Glutamatergic neuron (in vitro differentiated cells): ENCODE measurements around the gene C1orf87. TPM values are rescaled to one million over a fixed set of nuclear protein-coding genes. Genes with fewer than 3 reads are reported as not detected.

Experiments used
- DNase-seq: peaks from one replicate; pipeline ENCODE4 v3.0.0; 2022
- H3K27ac Mint-ChIP-seq: one replicate; pipeline ENCODE4 v1.8.0; 2020; ENCODE audit warnings: mild to moderate bottlenecking, mixed read lengths, inconsistent platforms; ENCODE audit not compliant: unreplicated experiment
- H3K27me3 Mint-ChIP-seq: one replicate; pipeline ENCODE4 v1.8.0; 2020; ENCODE audit warnings: mild to moderate bottlenecking, moderate library complexity, mixed read lengths, inconsistent platforms; ENCODE audit not compliant: unreplicated experiment
- H3K36me3 Mint-ChIP-seq: one replicate; pipeline ENCODE4 v1.8.0; 2020; ENCODE audit warnings: mild to moderate bottlenecking, mixed read lengths, inconsistent platforms; ENCODE audit not compliant: unreplicated experiment
- H3K4me1 Mint-ChIP-seq: one replicate; pipeline ENCODE4 v1.8.0; 2020; ENCODE audit warnings: mild to moderate bottlenecking, low read depth, mixed read lengths, inconsistent platforms; ENCODE audit not compliant: unreplicated experiment
- H3K4me3 Mint-ChIP-seq: one replicate; pipeline ENCODE4 v1.8.0; 2020; ENCODE audit warnings: mild to moderate bottlenecking, mixed read lengths, inconsistent platforms; ENCODE audit not compliant: unreplicated experiment
- H3K9me3 Mint-ChIP-seq: one replicate; pipeline ENCODE4 v1.8.0; 2020; ENCODE audit warnings: mild to moderate bottlenecking, moderate library complexity, mixed read lengths, inconsistent platforms; ENCODE audit not compliant: unreplicated experiment
- CTCF ChIP-seq: fragments of 200-600 bp; sonication (generic); IDR thresholded peaks from one replicate; pipeline ENCODE4 v1.5.0; 2021; ENCODE audit not compliant: partially characterized antibody, unreplicated experiment
- total RNA-seq: library from RNA; stranded (reverse); fragmentation: NEBNext Ultra II Directional; extraction: Animal tissue kit (Norgen Biotek cat#: 25700); gene quantifications from one replicate; pipeline ENCODE4 v1.2.1, GENCODE V29; 2021; ENCODE audit not compliant: unreplicated experiment

The C1orf87 gene
- total RNA-seq, 1 donor from 2014 or later: not detected

GRCh38 chr1:60102267-60103061 lies 28.9 kb upstream of the C1orf87 start:
- no peak overlapping the region for H3K4me3 Mint-ChIP-seq
- peaks cover 4% of the 10 kb centered on the region for H3K4me1 Mint-ChIP-seq
- H3K9me3 Mint-ChIP-seq: no peaks in the 10 kb centered on the region
- H3K27ac Mint-ChIP-seq: peak overlapping the region; percentile 1
- no peaks in the 10 kb centered on the region for H3K36me3 Mint-ChIP-seq
- TF ChIP-seq CTCF: no peak
- H3K27me3 Mint-ChIP-seq: no peaks in the 10 kb centered on the region
- DNase-seq: no peak

- H3K4me3 Mint-ChIP-seq: no peak overlapping the region
- H3K27ac Mint-ChIP-seq: no peak overlapping the region
- peaks cover 4% of the 10 kb centered on the region for H3K4me1 Mint-ChIP-seq
- H3K36me3 Mint-ChIP-seq: no peaks in the 10 kb centered on the region
- TF ChIP-seq CTCF: no peak
- H3K27me3 Mint-ChIP-seq: no peaks in the 10 kb centered on the region
- H3K9me3 Mint-ChIP-seq: no peaks in the 10 kb centered on the region
- DNase-seq: no peak
Observed at GRCh38 chr1:60101516-60101915, 27.9 kb upstream of the C1orf87 start.

- no peaks in the 10 kb centered on the region for H3K36me3 Mint-ChIP-seq
- H3K4me1 Mint-ChIP-seq: peaks cover 14% of the 10 kb centered on the region
- peak overlapping the region; percentile 35 for H3K27ac Mint-ChIP-seq
- no peak overlapping the region for H3K4me3 Mint-ChIP-seq
- no peaks in the 10 kb centered on the region for H3K27me3 Mint-ChIP-seq
- H3K9me3 Mint-ChIP-seq: peaks cover 2% of the 10 kb centered on the region
- no peak for TF ChIP-seq CTCF
- no peak for DNase-seq
Observed at GRCh38 chr1:60091195-60091715, 17.7 kb upstream of the C1orf87 start.

- no peaks in the 10 kb centered on the region for H3K36me3 Mint-ChIP-seq
Observed at GRCh38 chr1:60090655-60091054, 17.1 kb upstream of the C1orf87 start.

More at GRCh38 chr1:60090655-60091054, 17.1 kb upstream of the C1orf87 start:
- H3K4me3 Mint-ChIP-seq: no peak overlapping the region
- TF ChIP-seq CTCF: no peak
- peaks cover 14% of the 10 kb centered on the region for H3K4me1 Mint-ChIP-seq
- H3K27me3 Mint-ChIP-seq: no peaks in the 10 kb centered on the region
- no peak for DNase-seq
- peak overlapping the region; percentile 35 for H3K27ac Mint-ChIP-seq
- H3K9me3 Mint-ChIP-seq: peaks cover 2% of the 10 kb centered on the region
